Panc1 (cell line): ENCODE results near the gene FKBP2.
A peak's percentile ranks its signal among the peaks of the same experiment; 100 is the strongest.

ENCODE experiments used
- CTCF ChIP-seq: fragments of 450-650 bp; IDR thresholded peaks from 2 replicates; pipeline ENCODE4 v1.5.1; 2017; ENCODE audit warnings: mild to moderate bottlenecking
- POLR2AphosphoS5 ChIP-seq: IDR thresholded peaks from 2 replicates; pipeline ENCODE4 v1.6.1; 2012; ENCODE audit warnings: mild to moderate bottlenecking, low read depth, low read length, moderate library complexity

- peak; percentile 62; the same call in 1 of the 2 replicates for TF ChIP-seq POLR2AphosphoS5
- TF ChIP-seq CTCF, result no peak
Observed at GRCh38 chr11:64246871-64247728, 6.2 kb downstream of the FKBP2 start, which contains the start of gene PPP1R14B.
